Esophagus (tissue), 2 donors: Measurements from ENCODE around the gene MBOAT7. TPM values are rescaled to one million over a fixed set of nuclear protein-coding genes. Genes with fewer than 3 reads are reported as not detected.

Experiments used
- H3K27ac ChIP-seq, 2 donors: one replicate each; pipeline ENCODE4 v1.5.1; 2013; ENCODE audit warnings: low read depth in 2 of 2, mild to moderate bottlenecking in 2 of 2, inconsistent platforms in 1 of 2, low read length in 1 of 2, moderate library complexity in 1 of 2
- H3K27me3 ChIP-seq, 2 donors: one replicate each; pipeline ENCODE4 v1.6.1; 2013; ENCODE audit warnings: low read length in 2 of 2, control low read depth in 1 of 2, mild to moderate bottlenecking in 1 of 2; ENCODE audit not compliant: insufficient read depth in 2 of 2, control insufficient read depth in 1 of 2
- H3K36me3 ChIP-seq, 2 donors: one replicate each; pipeline ENCODE4 v1.6.1; 2013; ENCODE audit warnings: low read length in 1 of 2; ENCODE audit not compliant: control insufficient read depth in 2 of 2, insufficient read depth in 2 of 2
- H3K4me1 ChIP-seq, 2 donors: one replicate each; pipeline ENCODE4 v1.6.1; 2013; ENCODE audit warnings: low read length in 1 of 2; ENCODE audit not compliant: control insufficient read depth in 2 of 2, insufficient read depth in 2 of 2
- H3K4me3 ChIP-seq, 2 donors: one replicate each; pipeline ENCODE4 v1.5.1; 2013; ENCODE audit warnings: low read length in 2 of 2, mild to moderate bottlenecking in 2 of 2, low read depth in 1 of 2, moderate library complexity in 1 of 2
- H3K9me3 ChIP-seq, 2 donors: one replicate each; pipeline ENCODE4 v1.6.1; 2013; ENCODE audit warnings: mild to moderate bottlenecking in 2 of 2, low read depth in 1 of 2, low read length in 1 of 2, moderate library complexity in 1 of 2; ENCODE audit not compliant: control insufficient read depth in 2 of 2, insufficient read depth in 1 of 2
- WGBS, 2 donors: extraction: QIAGEN DNeasy Blood & Tissue Kit; methylation state at CpG; one replicate each; pipeline ENCODE4 v1.1.7; 2013; 5-methylcytosine and 5-hydroxymethylcytosine counted together
- polyA plus RNA-seq, 2 donors: library from polyadenylated mRNA; stranded (reverse); fragments of 200-250 nt; gene quantifications; one replicate each; pipeline ENCODE4 v1.2.3, GENCODE V29; 2013
- donor health status: healthy with polysubstance abuse.
- donor health status: Bipolar disorder and iron deficiency.

MBOAT7 gene
- polyA plus RNA-seq, 2 donors = 21.4 to 22.0 TPM

DNA sequence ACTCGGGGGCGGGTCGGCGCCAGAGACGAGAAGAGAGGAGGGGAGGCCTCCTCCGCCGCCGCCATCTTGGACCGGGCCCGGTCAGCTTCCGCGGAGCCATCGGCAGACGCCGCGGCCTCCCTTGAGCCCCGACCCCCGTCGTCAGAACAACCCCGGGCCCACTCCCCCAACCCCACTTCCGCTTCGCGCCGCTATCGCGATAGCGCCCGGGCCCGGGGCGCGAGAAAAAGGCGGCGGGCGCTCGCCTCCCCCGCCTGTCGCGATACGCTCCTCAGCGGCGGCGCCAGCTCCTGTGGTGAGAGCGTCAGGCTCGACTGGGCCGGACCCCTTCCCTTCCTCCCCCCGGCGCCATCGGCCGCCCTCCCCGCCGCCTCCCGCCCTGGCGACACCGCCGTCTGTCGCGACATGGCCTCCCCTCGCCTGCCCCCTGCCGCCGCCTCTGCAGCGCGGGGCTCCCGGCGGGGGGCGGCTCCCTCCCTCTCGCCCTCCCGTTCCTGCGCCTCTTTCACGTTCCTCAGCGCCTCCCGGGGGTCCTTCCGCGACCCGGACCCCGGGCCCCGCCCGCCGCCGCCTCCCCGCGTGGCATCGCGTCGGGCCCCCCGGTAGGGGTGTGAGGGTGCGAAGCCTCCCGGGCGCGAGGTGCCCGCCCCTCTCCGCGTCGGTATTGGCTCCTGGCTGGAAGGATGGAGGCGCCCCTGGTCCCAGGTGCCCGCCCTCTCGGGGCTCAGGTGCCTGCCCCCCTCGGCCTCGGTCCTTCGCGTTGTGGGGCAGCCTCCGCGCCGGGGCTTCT is 51.5 kb downstream of the MBOAT7 start, which contains the start of gene CNOT3:
CNOT3 (plus strand) TSS at position 64 of the 790 bp plus-strand sequence. CDS start 5,217 bp downstream, outside the sequence.
- no peaks in the 10 kb centered on the region for H3K27me3 ChIP-seq
- H3K27ac ChIP-seq = peak within 1 kb of the TSS; percentile 92 to 93
- 0 to 1% methylated on average over 74 to 103 of the region's 103 CpGs for WGBS, 2 donors
- peaks cover 8 to 14% of the 10 kb centered on the region in 2 donors for H3K36me3 ChIP-seq
- H3K4me1 ChIP-seq = peaks cover 4 to 24% of the 10 kb centered on the region in 2 donors
- H3K9me3 ChIP-seq = no peaks in the 10 kb centered on the region
- peak within 1 kb of the TSS; percentile 89 to 92 for H3K4me3 ChIP-seq

- Histone ChIP-seq H3K4me3 (peak overlapping the region; percentile 89 to 92), H3K27ac (peak overlapping the region; percentile 84 to 93), H3K27me3 (no peaks in the 10 kb centered on the region), H3K9me3 (no peaks in the 10 kb centered on the region), H3K36me3 (peaks cover 0 to 9% of the 10 kb centered on the region in 2 donors), H3K4me1 (peaks cover 4 to 24% of the 10 kb centered on the region in 2 donors)
- 1% methylated on average over 46 of the region's 46 CpGs for WGBS, 2 donors
Measured at GRCh38 chr19:54136864-54137698, 52.3 kb downstream of the MBOAT7 start.

GRCh38 chr19:54136086-54136863 is 53.1 kb downstream of the MBOAT7 start:
- H3K36me3 ChIP-seq = peaks cover 4 to 12% of the 10 kb centered on the region in 2 donors
- H3K27me3 ChIP-seq = no peaks in the 10 kb centered on the region
- H3K4me1 ChIP-seq = peaks cover 4 to 22% of the 10 kb centered on the region in 2 donors
- H3K9me3 ChIP-seq = no peaks in the 10 kb centered on the region
- peak overlapping the region; percentile 80 to 84 for H3K27ac ChIP-seq
- WGBS, 2 donors = 4% methylated on average over 30 of the region's 30 CpGs
- H3K4me3 ChIP-seq = peak overlapping the region; percentile 50 to 51

GRCh38 chr19:54133957-54134590 is 55.3 kb downstream of the MBOAT7 start:
- H3K27ac ChIP-seq = peak overlapping the region; percentile 26 to 76
- no peak overlapping the region for H3K4me3 ChIP-seq
- H3K4me1 ChIP-seq = peaks cover 3 to 12% of the 10 kb centered on the region in 2 donors
- H3K27me3 ChIP-seq = no peaks in the 10 kb centered on the region
- no peaks in the 10 kb centered on the region for H3K9me3 ChIP-seq
- peaks cover 14 to 18% of the 10 kb centered on the region in 2 donors for H3K36me3 ChIP-seq
- 40 to 50% methylated on average over 2 of the region's 2 CpGs for WGBS, 2 donors

GRCh38 chr19:54133312-54133956 is 55.9 kb downstream of the MBOAT7 start:
- no peak overlapping the region for H3K27ac ChIP-seq
- H3K4me3 ChIP-seq = no peak overlapping the region
- H3K36me3 ChIP-seq = peaks cover 15 to 25% of the 10 kb centered on the region in 2 donors
- 66 to 75% methylated on average over 10 of the region's 10 CpGs for WGBS, 2 donors
- H3K4me1 ChIP-seq = peaks cover 3 to 6% of the 10 kb centered on the region in 2 donors
- H3K27me3 ChIP-seq = no peaks in the 10 kb centered on the region
- no peaks in the 10 kb centered on the region for H3K9me3 ChIP-seq

GRCh38 chr19:54129617-54129996 is 59.8 kb downstream of the MBOAT7 start:
- WGBS, 2 donors = 97 to 98% methylated on average over 20 of the region's 20 CpGs
- Histone ChIP-seq H3K27me3 (no peaks in the 10 kb centered on the region), H3K27ac (no peak overlapping the region), H3K36me3 (peaks cover 42 to 51% of the 10 kb centered on the region in 2 donors), H3K4me3 (no peak overlapping the region), H3K9me3 (no peaks in the 10 kb centered on the region), H3K4me1 (peaks cover 3% of the 10 kb centered on the region in 2 donors)

DNA sequence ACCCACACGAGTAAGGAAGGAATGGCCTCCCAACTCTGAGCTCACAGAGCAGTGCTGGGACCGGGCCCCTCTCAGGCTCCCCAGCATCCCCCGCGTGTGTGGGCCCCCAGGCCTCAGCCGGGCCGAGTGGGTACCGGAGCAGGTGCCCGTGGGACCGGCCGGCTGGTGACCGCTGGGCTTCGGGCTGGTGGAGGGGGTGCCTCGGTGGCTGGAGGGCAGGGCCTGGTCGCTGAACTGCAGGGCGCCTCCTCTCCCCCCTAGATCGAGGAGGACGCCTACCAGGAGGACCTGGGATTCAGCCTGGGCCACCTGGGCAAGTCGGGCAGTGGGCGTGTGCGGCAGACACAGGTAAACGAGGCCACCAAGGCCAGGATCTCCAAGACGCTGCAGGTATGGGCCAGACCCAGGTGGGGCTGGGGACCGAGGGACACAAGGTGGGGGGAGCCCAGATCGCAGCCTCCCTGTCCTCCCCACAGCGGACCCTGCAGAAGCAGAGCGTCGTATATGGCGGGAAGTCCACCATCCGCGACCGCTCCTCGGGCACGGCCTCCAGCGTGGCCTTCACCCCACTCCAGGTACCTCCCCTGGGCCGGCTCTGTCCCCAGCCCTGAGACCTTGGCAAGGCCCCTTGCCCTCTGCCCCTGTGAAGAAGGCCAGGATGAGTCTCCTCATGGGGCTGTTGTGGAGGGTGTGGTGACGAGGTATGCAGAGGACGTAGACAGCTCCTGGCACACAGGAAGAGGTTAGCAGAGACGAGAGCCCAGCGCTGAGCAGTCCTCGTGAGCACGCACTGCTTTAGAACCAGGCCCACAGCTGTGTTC is 60.4 kb downstream of the MBOAT7 start:
- no peak overlapping the region for H3K4me3 ChIP-seq
- WGBS, 2 donors = 95 to 96% methylated on average over 41 of the region's 41 CpGs
- no peaks in the 10 kb centered on the region for H3K27me3 ChIP-seq
- peaks cover 45 to 57% of the 10 kb centered on the region in 2 donors for H3K36me3 ChIP-seq
- H3K4me1 ChIP-seq = peaks cover 0 to 3% of the 10 kb centered on the region in 2 donors
- H3K27ac ChIP-seq = no peak overlapping the region
- no peaks in the 10 kb centered on the region for H3K9me3 ChIP-seq

GRCh38 chr19:54128441-54128725 is 61.0 kb downstream of the MBOAT7 start:
- H3K9me3 ChIP-seq = no peaks in the 10 kb centered on the region
- no peak overlapping the region for H3K27ac ChIP-seq
- no peaks in the 10 kb centered on the region for H3K27me3 ChIP-seq
- 86 to 92% methylated on average over 15 to 20 of the region's 20 CpGs for WGBS, 2 donors
- no peak overlapping the region for H3K4me3 ChIP-seq
- peaks cover 0 to 2% of the 10 kb centered on the region in 2 donors for H3K4me1 ChIP-seq
- H3K36me3 ChIP-seq = peaks cover 45 to 63% of the 10 kb centered on the region in 2 donors
